ENCODE results near the gene OMA1.

Gene OMA1

DNA sequence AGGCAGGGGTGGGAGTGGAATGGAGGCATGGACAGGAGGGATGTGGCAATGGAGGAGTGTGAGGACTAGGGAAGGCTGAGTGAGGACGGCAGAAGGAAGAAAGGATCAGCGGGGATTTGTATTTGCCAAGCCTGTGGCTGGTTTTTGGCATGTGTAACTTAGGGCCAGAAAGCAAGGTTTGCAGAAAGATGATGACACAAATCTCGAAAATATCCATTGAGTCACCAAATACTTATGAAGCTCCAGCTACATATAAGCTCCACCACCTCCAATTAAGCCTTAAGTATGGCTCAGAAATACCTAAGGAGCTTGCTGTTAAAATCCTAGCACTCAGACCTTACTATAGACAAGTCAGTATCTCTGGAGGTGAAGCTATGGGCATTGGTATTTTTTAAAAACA is 90.1 kb downstream of the OMA1 start:
- H3K36me3 ChIP-seq (ENCODE audit: insufficient read depth, low read length) = no peaks in the 10 kb centered on the region
- H4K20me1 ChIP-seq (ENCODE audit: insufficient read depth, low read length) = no peaks in the 10 kb centered on the region
- no peaks in the 10 kb centered on the region for H3K79me2 ChIP-seq (ENCODE audit: insufficient read depth, low read length)
- H3K9me3 ChIP-seq (ENCODE audit: low read length) = no peaks in the 10 kb centered on the region
- no peak overlapping the region for H3K9ac ChIP-seq (ENCODE audit: low read length)
- no peaks in the 10 kb centered on the region for H3K27me3 ChIP-seq (ENCODE audit: insufficient read depth, low read length)
- no peaks in the 10 kb centered on the region for H3K9me2 ChIP-seq (ENCODE audit: low read depth, low read length)
- no peak overlapping the region for H3K4me2 ChIP-seq (ENCODE audit: low read length)
- H3K4me3 ChIP-seq (ENCODE audit: low read depth, low read length, poor library complexity, severe bottlenecking) = no peak overlapping the region
- no peaks in the 10 kb centered on the region for H3K4me1 ChIP-seq (ENCODE audit: insufficient read depth, low read length, severe bottlenecking)
- H3K27ac ChIP-seq (ENCODE audit: low read depth, low read length, poor library complexity, severe bottlenecking) = no peak overlapping the region
- TF ChIP-seq EZH2 (IDR thresholded peaks at IDR 0.05; ENCODE audit: borderline replicate concordance, low read length) = no peak
- no peak for TF ChIP-seq CTCF (IDR thresholded peaks at IDR 0.05; ENCODE audit: low read length)
- no peak overlapping the region for H2AFZ ChIP-seq (ENCODE audit: low read length)
- H3F3A ChIP-seq (ENCODE audit: insufficient read depth, low read length) = no peaks in the 10 kb centered on the region

DNA sequence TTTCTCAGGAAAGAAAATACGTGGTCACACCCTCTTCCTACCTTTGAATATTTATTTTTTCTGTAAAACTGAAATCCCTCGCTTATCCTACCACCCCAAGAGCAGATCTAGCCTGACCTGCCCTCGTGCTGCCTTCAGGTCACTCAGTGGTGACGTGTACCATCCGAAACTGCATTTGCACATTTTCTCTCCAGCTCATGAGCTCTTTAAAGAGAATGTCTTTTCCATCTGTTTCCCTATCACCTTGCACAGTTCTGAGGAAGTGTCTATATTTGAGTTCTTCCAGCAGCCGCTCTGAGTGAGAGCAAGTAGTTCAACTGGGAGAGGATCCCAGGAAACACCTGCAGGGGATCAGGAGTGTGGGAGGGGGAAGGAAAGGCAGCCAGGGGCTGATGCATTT is 91.7 kb downstream of the OMA1 start:
- Histone ChIP-seq H4K20me1 (ENCODE audit: insufficient read depth, low read length) (no peaks in the 10 kb centered on the region), H3K36me3 (ENCODE audit: insufficient read depth, low read length) (no peaks in the 10 kb centered on the region), H3F3A (ENCODE audit: insufficient read depth, low read length) (no peaks in the 10 kb centered on the region), H3K27me3 (ENCODE audit: insufficient read depth, low read length) (no peaks in the 10 kb centered on the region), H2AFZ (ENCODE audit: low read length) (no peak overlapping the region), H3K9ac (ENCODE audit: low read length) (no peak overlapping the region), H3K4me2 (ENCODE audit: low read length) (no peak overlapping the region), H3K79me2 (ENCODE audit: insufficient read depth, low read length) (no peaks in the 10 kb centered on the region), H3K27ac (ENCODE audit: low read depth, low read length, poor library complexity, severe bottlenecking) (no peak overlapping the region), H3K4me1 (ENCODE audit: insufficient read depth, low read length, severe bottlenecking) (no peaks in the 10 kb centered on the region), H3K9me2 (ENCODE audit: low read depth, low read length) (no peaks in the 10 kb centered on the region), H3K4me3 (ENCODE audit: low read depth, low read length, poor library complexity, severe bottlenecking) (no peak overlapping the region), H3K9me3 (ENCODE audit: low read length) (no peaks in the 10 kb centered on the region)
- TF ChIP-seq CTCF (IDR thresholded peaks at IDR 0.05; ENCODE audit: low read length) = no peak
- no peak for TF ChIP-seq EZH2 (IDR thresholded peaks at IDR 0.05; ENCODE audit: borderline replicate concordance, low read length)

GRCh38 chr1:58454385-58454784 is 92.1 kb downstream of the OMA1 start:
- no peak for TF ChIP-seq CTCF (IDR thresholded peaks at IDR 0.05; ENCODE audit: low read length)
- TF ChIP-seq EZH2 (IDR thresholded peaks at IDR 0.05; ENCODE audit: borderline replicate concordance, low read length) = no peak
- Histone ChIP-seq H3K9me2 (ENCODE audit: low read depth, low read length) (no peaks in the 10 kb centered on the region), H3F3A (ENCODE audit: insufficient read depth, low read length) (no peaks in the 10 kb centered on the region), H3K79me2 (ENCODE audit: insufficient read depth, low read length) (no peaks in the 10 kb centered on the region), H3K36me3 (ENCODE audit: insufficient read depth, low read length) (no peaks in the 10 kb centered on the region), H3K4me2 (ENCODE audit: low read length) (no peak overlapping the region), H3K9ac (ENCODE audit: low read length) (no peak overlapping the region), H2AFZ (ENCODE audit: low read length) (no peak overlapping the region), H3K4me1 (ENCODE audit: insufficient read depth, low read length, severe bottlenecking) (no peaks in the 10 kb centered on the region), H4K20me1 (ENCODE audit: insufficient read depth, low read length) (no peaks in the 10 kb centered on the region), H3K27me3 (ENCODE audit: insufficient read depth, low read length) (no peaks in the 10 kb centered on the region), H3K4me3 (ENCODE audit: low read depth, low read length, poor library complexity, severe bottlenecking) (no peak overlapping the region), H3K27ac (ENCODE audit: low read depth, low read length, poor library complexity, severe bottlenecking) (no peak overlapping the region), H3K9me3 (ENCODE audit: low read length) (no peaks in the 10 kb centered on the region)
